HG03139 (cell line): Measurements from ENCODE around the gene NCOA3.

Source experiments
- ATAC-seq: cut with Tn5 transposase; IDR thresholded peaks from one replicate; pipeline ENCODE4 v1.9.1; 2021; ENCODE audit not compliant: unreplicated experiment

NCOA3 gene

GRCh38 chr20:47676912-47677634 lies 175.4 kb downstream of the NCOA3 start:
- no peak for ATAC-seq

GRCh38 chr20:47677635-47678453 lies 176.2 kb downstream of the NCOA3 start:
- ATAC-seq, result peak; percentile 52

- ATAC-seq, result no peak
These were observed 176.8 kb downstream of the NCOA3 start for GRCh38 chr20:47678536-47678935.

GRCh38 chr20:47679462-47679861 lies 177.8 kb downstream of the NCOA3 start:
- no peak for ATAC-seq

GRCh38 chr20:47680804-47681529 lies 179.3 kb downstream of the NCOA3 start:
- ATAC-seq, result no peak

GRCh38 chr20:47682028-47682783 lies 180.5 kb downstream of the NCOA3 start:
- no peak for ATAC-seq

GRCh38 chr20:47682916-47683315 lies 181.2 kb downstream of the NCOA3 start:
- no peak for ATAC-seq

- ATAC-seq, result no peak
These were observed 182.8 kb downstream of the NCOA3 start for GRCh38 chr20:47684306-47685080.

GRCh38 chr20:47686545-47686944 lies 184.9 kb downstream of the NCOA3 start:
- ATAC-seq, result no peak

- no peak for ATAC-seq
These were observed 185.7 kb downstream of the NCOA3 start for GRCh38 chr20:47687095-47687987.

GRCh38 chr20:47688385-47689381 lies 187.0 kb downstream of the NCOA3 start:
- ATAC-seq, result no peak

GRCh38 chr20:47689731-47690130 lies 188.0 kb downstream of the NCOA3 start:
- ATAC-seq, result no peak

GRCh38 chr20:47691625-47692024 lies 189.9 kb downstream of the NCOA3 start:
- ATAC-seq, result no peak

- no peak for ATAC-seq
These were observed 192.5 kb downstream of the NCOA3 start for GRCh38 chr20:47694021-47694818.

- ATAC-seq, result no peak
These were observed 195.2 kb downstream of the NCOA3 start for GRCh38 chr20:47696856-47697255.

- no peak for ATAC-seq
These were observed 196.5 kb downstream of the NCOA3 start for GRCh38 chr20:47698142-47698541.

- no peak for ATAC-seq
These were observed 198.1 kb downstream of the NCOA3 start for GRCh38 chr20:47699818-47700217.
